Measurements from ENCODE around the gene ARHGEF39. TPM values are rescaled to one million over a fixed set of nuclear protein-coding genes. Genes with fewer than 3 reads are reported as not detected.

Gene ARHGEF39
- total RNA-seq, 1 donor from 2014 or later: 1.0 TPM

DNA sequence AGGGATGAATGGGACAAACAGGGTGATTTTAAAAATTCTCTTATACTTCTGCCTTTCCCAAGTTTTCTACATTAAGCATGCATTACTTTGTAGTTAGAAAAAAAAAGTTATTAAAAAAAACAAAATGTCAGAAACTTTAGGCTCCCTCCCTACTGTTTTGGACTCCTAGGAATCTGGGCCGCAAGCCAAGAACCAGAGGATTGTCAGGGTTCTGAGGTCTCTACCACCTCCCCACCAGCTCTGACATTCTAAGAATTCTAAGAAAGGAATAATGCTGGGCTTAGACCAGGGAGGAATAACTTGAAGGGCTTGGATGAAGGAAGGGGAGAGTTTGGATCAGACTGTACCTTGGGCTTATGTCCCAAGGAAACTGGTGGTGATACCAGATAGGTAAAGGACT is 1.1 kb upstream of the ARHGEF39 start:
- no peak overlapping the region for H3K4me2 ChIP-seq (ENCODE audit: low read length)
- H3K79me2 ChIP-seq (ENCODE audit: insufficient read depth, low read length): no peaks in the 10 kb centered on the region
- peaks cover 4% of the 10 kb centered on the region for H3K36me3 ChIP-seq (ENCODE audit: insufficient read depth, low read length)
- TF ChIP-seq, protein P1, sequence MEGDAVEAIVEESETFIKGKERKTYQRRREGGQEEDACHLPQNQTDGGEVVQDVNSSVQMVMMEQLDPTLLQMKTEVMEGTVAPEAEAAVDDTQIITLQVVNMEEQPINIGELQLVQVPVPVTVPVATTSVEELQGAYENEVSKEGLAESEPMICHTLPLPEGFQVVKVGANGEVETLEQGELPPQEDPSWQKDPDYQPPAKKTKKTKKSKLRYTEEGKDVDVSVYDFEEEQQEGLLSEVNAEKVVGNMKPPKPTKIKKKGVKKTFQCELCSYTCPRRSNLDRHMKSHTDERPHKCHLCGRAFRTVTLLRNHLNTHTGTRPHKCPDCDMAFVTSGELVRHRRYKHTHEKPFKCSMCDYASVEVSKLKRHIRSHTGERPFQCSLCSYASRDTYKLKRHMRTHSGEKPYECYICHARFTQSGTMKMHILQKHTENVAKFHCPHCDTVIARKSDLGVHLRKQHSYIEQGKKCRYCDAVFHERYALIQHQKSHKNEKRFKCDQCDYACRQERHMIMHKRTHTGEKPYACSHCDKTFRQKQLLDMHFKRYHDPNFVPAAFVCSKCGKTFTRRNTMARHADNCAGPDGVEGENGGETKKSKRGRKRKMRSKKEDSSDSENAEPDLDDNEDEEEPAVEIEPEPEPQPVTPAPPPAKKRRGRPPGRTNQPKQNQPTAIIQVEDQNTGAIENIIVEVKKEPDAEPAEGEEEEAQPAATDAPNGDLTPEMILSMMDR (IDR thresholded peaks at IDR 0.05; ENCODE audit: insufficient read depth, low read depth, low read length): no peak
- TF ChIP-seq EZH2 (IDR thresholded peaks at IDR 0.05; ENCODE audit: insufficient read depth, low read length): no peak
- H3K4me1 ChIP-seq (ENCODE audit: insufficient read depth, low read length): peaks cover 21% of the 10 kb centered on the region
- H3K27me3 ChIP-seq (ENCODE audit: insufficient read depth, low read length): no peaks in the 10 kb centered on the region
- H4K20me1 ChIP-seq (ENCODE audit: insufficient read depth, low read length): no peaks in the 10 kb centered on the region
- FAIRE-seq: no peak
- no peaks in the 10 kb centered on the region for H3K9me3 Mint-ChIP-seq (ENCODE audit: unreplicated experiment)
- H3K27me3 Mint-ChIP-seq (ENCODE audit: low read depth, unreplicated experiment): peaks cover 2% of the 10 kb centered on the region
- no peak overlapping the region for H3K9ac ChIP-seq (ENCODE audit: low read length)
- no peaks in the 10 kb centered on the region for H3K9me3 ChIP-seq (ENCODE audit: insufficient read depth, low read depth, low read length)
- H2AFZ ChIP-seq (ENCODE audit: low read depth, low read length): no peak overlapping the region
- no peak overlapping the region for H3K27ac ChIP-seq (ENCODE audit: low read depth, low read length)
- H3K36me3 Mint-ChIP-seq (ENCODE audit: low read depth, unreplicated experiment): peaks cover 1% of the 10 kb centered on the region
- peaks cover 10% of the 10 kb centered on the region for H3K4me1 Mint-ChIP-seq (ENCODE audit: low read depth, unreplicated experiment)
- peak overlapping the region; percentile 80 for H3K4me3 Mint-ChIP-seq (ENCODE audit: unreplicated experiment)
- no peak overlapping the region for H3K27ac Mint-ChIP-seq (ENCODE audit: unreplicated experiment)
- peak; percentile 16 for DNase-seq (ENCODE audit: low read depth)
- H3K4me3 ChIP-seq (ENCODE audit: insufficient read depth, low read depth, low read length): no peak overlapping the region

DNA sequence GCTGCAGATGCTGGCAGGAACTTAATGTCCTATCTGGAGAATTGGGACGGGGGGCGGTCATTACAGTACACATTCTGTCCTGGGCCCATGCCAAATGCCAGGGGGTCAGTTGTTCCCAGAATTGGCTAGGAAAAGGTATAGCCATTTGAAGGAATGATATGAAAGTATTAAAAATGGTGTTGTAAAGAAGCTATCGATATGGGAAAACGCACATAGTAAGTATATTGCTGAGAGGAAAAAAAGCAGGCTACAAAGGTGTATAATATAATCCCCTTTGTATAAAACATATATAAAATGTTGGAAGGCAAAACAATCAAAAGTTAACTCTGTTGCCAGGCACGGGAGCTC is 450 bp upstream of the ARHGEF39 start:
- peak overlapping the region; percentile 80 for H3K4me3 Mint-ChIP-seq (ENCODE audit: unreplicated experiment)
- Histone ChIP-seq H4K20me1 (ENCODE audit: insufficient read depth, low read length) (no peaks in the 10 kb centered on the region), H3K9me3 (ENCODE audit: insufficient read depth, low read depth, low read length) (no peaks in the 10 kb centered on the region), H3K4me1 (ENCODE audit: insufficient read depth, low read length) (peaks cover 21% of the 10 kb centered on the region), H3K4me2 (ENCODE audit: low read length) (peak overlapping the region; percentile 93), H3K27ac (ENCODE audit: low read depth, low read length) (no peak overlapping the region), H3K79me2 (ENCODE audit: insufficient read depth, low read length) (no peaks in the 10 kb centered on the region), H2AFZ (ENCODE audit: low read depth, low read length) (peak overlapping the region; percentile 88), H3K9ac (ENCODE audit: low read length) (peak overlapping the region; percentile 66), H3K4me3 (ENCODE audit: insufficient read depth, low read depth, low read length) (peak overlapping the region; percentile 58), H3K36me3 (ENCODE audit: insufficient read depth, low read length) (peaks cover 6% of the 10 kb centered on the region), H3K27me3 (ENCODE audit: insufficient read depth, low read length) (no peaks in the 10 kb centered on the region)
- no peaks in the 10 kb centered on the region for H3K9me3 Mint-ChIP-seq (ENCODE audit: unreplicated experiment)
- H3K27ac Mint-ChIP-seq (ENCODE audit: unreplicated experiment): no peak overlapping the region
- peaks cover 2% of the 10 kb centered on the region for H3K27me3 Mint-ChIP-seq (ENCODE audit: low read depth, unreplicated experiment)
- DNase-seq (ENCODE audit: low read depth) (no peak), FAIRE-seq (no peak)
- H3K4me1 Mint-ChIP-seq (ENCODE audit: low read depth, unreplicated experiment): peaks cover 15% of the 10 kb centered on the region
- H3K36me3 Mint-ChIP-seq (ENCODE audit: low read depth, unreplicated experiment): peaks cover 1% of the 10 kb centered on the region
- TF ChIP-seq, protein P1 (IDR thresholded peaks at IDR 0.05; ENCODE audit: insufficient read depth, low read depth, low read length): no peak
- TF ChIP-seq EZH2 (IDR thresholded peaks at IDR 0.05; ENCODE audit: insufficient read depth, low read length): no peak

DNA sequence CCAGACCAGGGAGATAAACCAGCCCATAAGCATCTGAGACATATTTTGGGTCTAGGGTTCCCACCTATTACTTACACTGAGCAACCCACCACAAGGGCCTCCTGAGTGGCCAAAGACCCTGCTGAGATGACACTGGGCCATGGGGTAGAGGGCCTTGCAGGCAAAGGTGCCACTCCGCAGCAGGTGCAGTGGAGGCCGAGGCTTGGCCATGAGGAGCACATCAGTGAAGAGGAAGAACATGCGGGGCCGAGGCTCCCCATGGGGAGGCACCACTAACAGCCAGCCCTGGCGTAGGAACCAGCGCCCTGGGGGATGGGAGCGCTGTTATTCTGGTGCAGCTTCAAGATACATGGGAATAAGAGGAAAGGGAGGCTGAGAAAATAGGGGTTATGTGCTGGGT is 2.6 kb downstream of the ARHGEF39 start:
- TF ChIP-seq, protein P1 (IDR thresholded peaks at IDR 0.05; ENCODE audit: insufficient read depth, low read depth, low read length): no peak
- no peak for TF ChIP-seq EZH2 (IDR thresholded peaks at IDR 0.05; ENCODE audit: insufficient read depth, low read length)
- H3K27ac Mint-ChIP-seq (ENCODE audit: unreplicated experiment): no peak overlapping the region
- Histone ChIP-seq H3K4me3 (ENCODE audit: insufficient read depth, low read depth, low read length) (no peak overlapping the region), H3K79me2 (ENCODE audit: insufficient read depth, low read length) (peaks cover 11% of the 10 kb centered on the region), H3K9ac (ENCODE audit: low read length) (no peak overlapping the region), H3K27me3 (ENCODE audit: insufficient read depth, low read length) (no peaks in the 10 kb centered on the region), H3K4me1 (ENCODE audit: insufficient read depth, low read length) (peaks cover 26% of the 10 kb centered on the region), H3K4me2 (ENCODE audit: low read length) (no peak overlapping the region), H3K36me3 (ENCODE audit: insufficient read depth, low read length) (peaks cover 6% of the 10 kb centered on the region), H3K9me3 (ENCODE audit: insufficient read depth, low read depth, low read length) (no peaks in the 10 kb centered on the region), H2AFZ (ENCODE audit: low read depth, low read length) (no peak overlapping the region), H4K20me1 (ENCODE audit: insufficient read depth, low read length) (peaks cover 8% of the 10 kb centered on the region), H3K27ac (ENCODE audit: low read depth, low read length) (no peak overlapping the region)
- DNase-seq (ENCODE audit: low read depth) (no peak), FAIRE-seq (no peak)
- H3K27me3 Mint-ChIP-seq (ENCODE audit: low read depth, unreplicated experiment): peaks cover 2% of the 10 kb centered on the region
- H3K36me3 Mint-ChIP-seq (ENCODE audit: low read depth, unreplicated experiment): peaks cover 1% of the 10 kb centered on the region
- peaks cover 14% of the 10 kb centered on the region for H3K4me1 Mint-ChIP-seq (ENCODE audit: low read depth, unreplicated experiment)
- no peaks in the 10 kb centered on the region for H3K9me3 Mint-ChIP-seq (ENCODE audit: unreplicated experiment)
- peak overlapping the region; percentile 54 for H3K4me3 Mint-ChIP-seq (ENCODE audit: unreplicated experiment)
